IMR-90 (cell line): ENCODE measurements around the gene SLC25A21.

Experiments used
- CEBPB ChIP-seq: IDR thresholded peaks from 2 replicates; pipeline ENCODE4 v1.6.1; 2012; ENCODE audit warnings: low read depth, low read length, improper control_type of control experiment
- CHD1 ChIP-seq: IDR thresholded peaks from 2 replicates; pipeline ENCODE4 v1.6.1; 2012; ENCODE audit warnings: low read depth, low read length, improper control_type of control experiment
- FOS ChIP-seq: fragments of 150-350 bp; IDR thresholded peaks from 2 replicates; pipeline ENCODE4 v1.6.1; 2016; ENCODE audit warnings: low read depth, low read length
- MAFK ChIP-seq: IDR thresholded peaks from 2 replicates; pipeline ENCODE4 v1.6.1; 2012; ENCODE audit warnings: low read depth, low read length, improper control_type of control experiment
- MAZ ChIP-seq: IDR thresholded peaks from 2 replicates; pipeline ENCODE4 v1.6.1; 2012; ENCODE audit warnings: low read depth, mild to moderate bottlenecking, low read length, improper control_type of control experiment, moderate library complexity, borderline replicate concordance
- NFE2L2 ChIP-seq: fragments of 150-350 bp; IDR thresholded peaks from 2 replicates; pipeline ENCODE4 v1.6.1; 2016; ENCODE audit warnings: low read depth, mild to moderate bottlenecking, low read length
- POLR2A ChIP-seq: IDR thresholded peaks from 2 replicates; pipeline ENCODE4 v1.6.1; 2012; ENCODE audit warnings: mild to moderate bottlenecking, low read depth, low read length
- RAD21 ChIP-seq: IDR thresholded peaks from 2 replicates; pipeline ENCODE4 v1.6.1; 2012; ENCODE audit warnings: low read length, improper control_type of control experiment
- RCOR1 ChIP-seq: IDR thresholded peaks from 2 replicates; pipeline ENCODE4 v1.6.1; 2012; ENCODE audit warnings: mild to moderate bottlenecking, low read length, improper control_type of control experiment; ENCODE audit not compliant: insufficient replicate concordance
- RFX5 ChIP-seq: IDR thresholded peaks from 2 replicates; pipeline ENCODE4 v1.8.0; 2012; ENCODE audit warnings: low read depth, mild to moderate bottlenecking, low read length, moderate library complexity
- TF ChIP-seq, protein P1 (sequence below): fragments of 150-350 bp; IDR thresholded peaks from 2 replicates; pipeline ENCODE4 v1.6.1; 2017; ENCODE audit warnings: mild to moderate bottlenecking, antibody characterized with exemption, low read length, low read depth
- TF ChIP-seq, protein P2 (sequence below): conservative IDR thresholded peaks from 2 replicates; pipeline ENCODE4 v1.5.1; 2012; ENCODE audit warnings: mild to moderate bottlenecking, low read depth, low read length, improper control_type of control experiment

DNA sequence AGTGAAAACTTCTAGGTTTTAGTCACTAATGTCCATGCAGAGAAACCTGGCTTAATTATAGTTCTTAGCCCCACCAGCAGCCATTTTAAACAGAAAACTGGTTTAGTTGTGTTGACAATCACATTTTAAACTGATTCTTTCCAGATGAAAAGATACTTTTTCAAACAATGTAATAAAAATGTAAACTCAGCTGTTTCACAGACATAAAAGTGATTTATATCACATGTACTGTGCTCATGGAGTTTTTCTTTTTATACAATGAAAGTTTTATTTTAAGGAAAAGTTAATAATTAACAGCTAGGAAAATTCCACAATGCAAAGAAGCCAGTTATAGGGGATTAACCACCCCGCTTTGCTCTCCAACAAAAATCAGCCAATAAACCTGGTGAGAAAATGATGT is 381.0 kb downstream of the SLC25A21 start:
- TF ChIP-seq, protein P1, sequence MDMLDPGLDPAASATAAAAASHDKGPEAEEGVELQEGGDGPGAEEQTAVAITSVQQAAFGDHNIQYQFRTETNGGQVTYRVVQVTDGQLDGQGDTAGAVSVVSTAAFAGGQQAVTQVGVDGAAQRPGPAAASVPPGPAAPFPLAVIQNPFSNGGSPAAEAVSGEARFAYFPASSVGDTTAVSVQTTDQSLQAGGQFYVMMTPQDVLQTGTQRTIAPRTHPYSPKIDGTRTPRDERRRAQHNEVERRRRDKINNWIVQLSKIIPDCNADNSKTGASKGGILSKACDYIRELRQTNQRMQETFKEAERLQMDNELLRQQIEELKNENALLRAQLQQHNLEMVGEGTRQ, result no peak
- TF ChIP-seq, protein P2, sequence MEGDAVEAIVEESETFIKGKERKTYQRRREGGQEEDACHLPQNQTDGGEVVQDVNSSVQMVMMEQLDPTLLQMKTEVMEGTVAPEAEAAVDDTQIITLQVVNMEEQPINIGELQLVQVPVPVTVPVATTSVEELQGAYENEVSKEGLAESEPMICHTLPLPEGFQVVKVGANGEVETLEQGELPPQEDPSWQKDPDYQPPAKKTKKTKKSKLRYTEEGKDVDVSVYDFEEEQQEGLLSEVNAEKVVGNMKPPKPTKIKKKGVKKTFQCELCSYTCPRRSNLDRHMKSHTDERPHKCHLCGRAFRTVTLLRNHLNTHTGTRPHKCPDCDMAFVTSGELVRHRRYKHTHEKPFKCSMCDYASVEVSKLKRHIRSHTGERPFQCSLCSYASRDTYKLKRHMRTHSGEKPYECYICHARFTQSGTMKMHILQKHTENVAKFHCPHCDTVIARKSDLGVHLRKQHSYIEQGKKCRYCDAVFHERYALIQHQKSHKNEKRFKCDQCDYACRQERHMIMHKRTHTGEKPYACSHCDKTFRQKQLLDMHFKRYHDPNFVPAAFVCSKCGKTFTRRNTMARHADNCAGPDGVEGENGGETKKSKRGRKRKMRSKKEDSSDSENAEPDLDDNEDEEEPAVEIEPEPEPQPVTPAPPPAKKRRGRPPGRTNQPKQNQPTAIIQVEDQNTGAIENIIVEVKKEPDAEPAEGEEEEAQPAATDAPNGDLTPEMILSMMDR, result no peak
- no peak for TF ChIP-seq POLR2A
- TF ChIP-seq CEBPB, result no peak
- TF ChIP-seq RCOR1, result no peak
- 0 out of 2 replicates have a peak, but pooled peaks have one; percentile 16 for TF ChIP-seq MAFK
- no peak for TF ChIP-seq CHD1
- TF ChIP-seq NFE2L2, result no peak
- TF ChIP-seq RAD21, result no peak
- no peak for TF ChIP-seq RFX5
- TF ChIP-seq FOS, result no peak
- no peak for TF ChIP-seq MAZ
